Calu3 (cell line): ENCODE data around the gene HAUS7. TPM values are rescaled to one million over a fixed set of nuclear protein-coding genes. Genes with fewer than 3 reads are reported as not detected.

Experiments
- BruUV-seq: library from RNA; stranded (reverse); fragments of 400-500 nt; replicated peaks from 2 replicates; lab custom pipeline; 2021; lab: Mats Ljungman, UMichigan
- CTCF ChIA-PET: fragments of 300-600 bp; sonication (Branson Sonifier 250); formaldehyde crosslinking; loops from one replicate; lab custom pipeline; 2022; ENCODE audit warnings: antibody characterized with exemption; lab: Charles Lee
- DNase-seq: peaks from one replicate; pipeline ENCODE4 v3.0.0; 2022
- H3K27ac Mint-ChIP-seq: one replicate; pipeline ENCODE4 v1.8.0; 2022; ENCODE audit warnings: mixed read lengths; ENCODE audit not compliant: unreplicated experiment
- H3K27me3 Mint-ChIP-seq: one replicate; pipeline ENCODE4 v1.8.0; 2022; ENCODE audit warnings: mixed read lengths; ENCODE audit not compliant: unreplicated experiment
- H3K36me3 Mint-ChIP-seq: one replicate; pipeline ENCODE4 v1.8.0; 2022; ENCODE audit warnings: mild to moderate bottlenecking, moderate library complexity, mixed read lengths; ENCODE audit not compliant: insufficient read depth, unreplicated experiment
- H3K4me1 Mint-ChIP-seq: one replicate; pipeline ENCODE4 v1.8.0; 2022; ENCODE audit warnings: mild to moderate bottlenecking, low read depth, mixed read lengths; ENCODE audit not compliant: unreplicated experiment
- H3K4me3 Mint-ChIP-seq: one replicate; pipeline ENCODE4 v1.8.0; 2022; ENCODE audit warnings: mild to moderate bottlenecking, low read depth, moderate library complexity, mixed read lengths; ENCODE audit not compliant: unreplicated experiment
- H3K9me3 Mint-ChIP-seq: one replicate; pipeline ENCODE4 v1.8.0; 2022; ENCODE audit warnings: low read depth, mixed read lengths; ENCODE audit not compliant: unreplicated experiment
- intact Hi-C: fragments of 100-400 bp; cut with micrococcal nuclease; formaldehyde crosslinking; loops from one replicate; pipeline ENCODE4 v1.10.0; 2022; ENCODE audit not compliant: unreplicated experiment
- total RNA-seq: library from RNA; stranded (reverse); gene quantifications from 2 replicates; pipeline ENCODE4 v1.2.3, GENCODE V29; 2022
- TF ChIP-seq, protein P1 (sequence below): fragments of 200-600 bp; IDR thresholded peaks from one replicate; pipeline ENCODE4 v1.8.0; 2022; ENCODE audit warnings: antibody characterized with exemption; ENCODE audit not compliant: unreplicated experiment

The HAUS7 gene
- total RNA-seq, 1 experiment from 2014 or later, result 38.6 TPM

DNA sequence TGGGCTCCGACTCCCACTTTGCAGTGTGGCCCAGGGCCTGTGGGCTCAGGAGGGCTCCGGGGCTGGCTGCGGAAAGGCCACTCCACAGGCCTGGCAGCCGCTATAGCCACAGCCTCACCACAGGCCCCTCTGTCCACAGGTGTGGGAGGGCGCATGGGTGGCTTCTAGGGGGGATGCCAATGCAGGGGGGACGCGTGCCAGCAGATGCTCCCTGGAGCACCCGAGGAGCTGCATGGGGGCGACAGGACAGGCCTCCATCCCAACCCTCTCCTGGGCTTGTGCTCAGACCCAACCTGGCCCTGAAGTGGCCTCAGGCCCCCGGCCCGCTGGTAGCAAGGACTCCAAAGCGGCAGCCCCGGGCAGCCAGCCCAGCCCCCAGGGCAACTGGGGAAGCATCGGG, 32.4 kb upstream of the HAUS7 start:
- no TSS peak for BruUV-seq
- Mint-ChIP-seq H3K4me1 (no peaks in the 10 kb centered on the region), H3K27me3 (peaks cover 44% of the 10 kb centered on the region), H3K27ac (no peak overlapping the region), H3K9me3 (no peaks in the 10 kb centered on the region), H3K4me3 (no peak overlapping the region), H3K36me3 (peaks cover 12% of the 10 kb centered on the region)
- TF ChIP-seq, protein P1, sequence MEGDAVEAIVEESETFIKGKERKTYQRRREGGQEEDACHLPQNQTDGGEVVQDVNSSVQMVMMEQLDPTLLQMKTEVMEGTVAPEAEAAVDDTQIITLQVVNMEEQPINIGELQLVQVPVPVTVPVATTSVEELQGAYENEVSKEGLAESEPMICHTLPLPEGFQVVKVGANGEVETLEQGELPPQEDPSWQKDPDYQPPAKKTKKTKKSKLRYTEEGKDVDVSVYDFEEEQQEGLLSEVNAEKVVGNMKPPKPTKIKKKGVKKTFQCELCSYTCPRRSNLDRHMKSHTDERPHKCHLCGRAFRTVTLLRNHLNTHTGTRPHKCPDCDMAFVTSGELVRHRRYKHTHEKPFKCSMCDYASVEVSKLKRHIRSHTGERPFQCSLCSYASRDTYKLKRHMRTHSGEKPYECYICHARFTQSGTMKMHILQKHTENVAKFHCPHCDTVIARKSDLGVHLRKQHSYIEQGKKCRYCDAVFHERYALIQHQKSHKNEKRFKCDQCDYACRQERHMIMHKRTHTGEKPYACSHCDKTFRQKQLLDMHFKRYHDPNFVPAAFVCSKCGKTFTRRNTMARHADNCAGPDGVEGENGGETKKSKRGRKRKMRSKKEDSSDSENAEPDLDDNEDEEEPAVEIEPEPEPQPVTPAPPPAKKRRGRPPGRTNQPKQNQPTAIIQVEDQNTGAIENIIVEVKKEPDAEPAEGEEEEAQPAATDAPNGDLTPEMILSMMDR, result no peak
- CTCF ChIA-PET, result no interaction called here
- intact Hi-C loops, result loop anchor here (10.0 kb wide), 1 partner anchor 468 kb away; no protein-coding TSS in a partner anchor
- DNase-seq, result no peak

DNA sequence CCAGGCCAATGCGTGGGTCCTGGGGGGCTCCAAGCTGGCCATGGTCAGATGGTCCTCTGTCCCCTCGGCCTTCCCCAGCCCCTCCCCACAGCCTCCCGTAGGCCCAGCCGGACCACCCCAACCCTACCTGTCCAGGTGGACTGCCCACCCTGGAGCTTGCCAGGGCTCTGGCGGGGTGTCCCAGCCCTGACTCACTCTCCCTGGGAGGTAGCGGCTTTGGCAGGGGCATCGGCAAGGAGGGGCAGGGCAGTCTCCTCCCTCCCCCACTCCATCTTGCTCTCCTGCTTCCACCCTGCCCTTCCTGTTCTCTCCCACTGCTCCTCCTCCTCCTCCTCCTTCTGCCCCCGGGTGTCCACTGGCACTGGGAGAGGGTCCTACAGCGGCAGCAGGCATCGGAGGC, 31.8 kb upstream of the HAUS7 start:
- Mint-ChIP-seq H3K36me3 (peaks cover 8% of the 10 kb centered on the region), H3K27ac (no peak overlapping the region), H3K27me3 (peaks cover 37% of the 10 kb centered on the region), H3K4me1 (no peaks in the 10 kb centered on the region), H3K4me3 (no peak overlapping the region), H3K9me3 (no peaks in the 10 kb centered on the region)
- TF ChIP-seq, protein P1, result no peak
- BruUV-seq, result no TSS peak
- no peak for DNase-seq
- intact Hi-C loops, result loop anchor here (10.0 kb wide), 1 partner anchor 467 kb away; no protein-coding TSS in a partner anchor
- CTCF ChIA-PET, result no interaction called here

DNA sequence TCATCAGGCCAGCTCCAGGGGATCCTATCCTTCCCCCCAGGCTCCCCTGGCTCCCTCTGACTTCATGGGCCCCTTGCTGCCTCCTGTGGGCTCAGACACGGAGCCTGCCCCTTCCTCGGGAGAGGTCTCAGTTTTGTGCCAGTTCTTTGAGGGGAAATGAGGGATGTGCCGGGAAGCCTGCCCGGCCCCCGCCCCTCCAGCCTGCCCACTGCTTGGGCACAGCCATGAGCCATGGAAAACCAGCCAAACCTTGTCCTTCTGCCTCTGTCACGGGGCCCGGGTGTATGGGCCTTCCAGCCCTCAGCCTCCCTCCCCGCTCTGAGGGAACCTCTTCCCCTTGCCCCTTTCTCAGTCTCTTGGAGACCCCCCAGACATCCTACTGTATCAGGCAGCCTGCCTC, 31.2 kb upstream of the HAUS7 start:
- CTCF ChIA-PET, result no interaction called here
- no TSS peak for BruUV-seq
- intact Hi-C loops, result loop anchor here (10.0 kb wide), 1 partner anchor 467 kb away; no protein-coding TSS in a partner anchor
- Mint-ChIP-seq H3K27ac (no peak overlapping the region), H3K27me3 (peaks cover 31% of the 10 kb centered on the region), H3K4me1 (no peaks in the 10 kb centered on the region), H3K4me3 (no peak overlapping the region), H3K36me3 (peaks cover 8% of the 10 kb centered on the region), H3K9me3 (no peaks in the 10 kb centered on the region)
- DNase-seq, result no peak
- TF ChIP-seq, protein P1, result no peak

DNA sequence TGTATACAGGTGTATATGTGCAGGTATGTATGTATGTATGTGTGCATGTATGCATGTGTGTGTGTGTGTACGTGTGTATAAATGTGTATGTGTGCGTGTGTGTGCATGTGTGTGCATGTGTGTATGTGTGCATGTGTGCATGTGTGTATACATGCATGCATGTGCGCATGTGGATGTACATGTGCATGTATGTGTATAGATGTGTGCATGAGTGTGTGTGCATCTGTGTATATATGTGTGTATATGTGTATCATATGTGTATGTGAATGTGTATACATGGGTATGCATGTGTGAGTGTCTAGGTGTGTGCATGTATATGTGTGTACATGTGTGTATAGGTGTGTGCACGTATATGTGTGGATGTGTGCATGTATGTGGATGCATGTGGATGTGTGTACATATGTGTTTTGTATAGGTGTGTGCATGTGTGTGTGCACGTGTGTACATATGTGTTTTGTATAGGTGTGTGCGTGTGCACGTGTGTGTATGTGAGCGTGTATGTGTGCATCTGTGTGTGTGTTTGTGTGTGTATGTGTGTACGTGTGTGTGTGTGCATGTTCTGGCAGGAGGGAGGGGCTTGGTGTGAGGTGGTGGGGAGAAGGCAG, 30.4 kb upstream of the HAUS7 start:
- TF ChIP-seq, protein P1, result no peak
- H3K4me1 Mint-ChIP-seq, result no peaks in the 10 kb centered on the region
- no peak for DNase-seq
- CTCF ChIA-PET, result no interaction called here
- no TSS peak for BruUV-seq
- peaks cover 8% of the 10 kb centered on the region for H3K36me3 Mint-ChIP-seq
- no peak overlapping the region for H3K27ac Mint-ChIP-seq
- H3K27me3 Mint-ChIP-seq, result peaks cover 34% of the 10 kb centered on the region
- intact Hi-C loops, result loop anchor here (10.0 kb wide), 1 partner anchor 466 kb away; no protein-coding TSS in a partner anchor
- H3K9me3 Mint-ChIP-seq, result no peaks in the 10 kb centered on the region
- H3K4me3 Mint-ChIP-seq, result no peak overlapping the region
